Cortex of kidney (tissue), 1 donor: ENCODE results near the gene SNX11.

Experiments used
- DNase-seq: peaks from one replicate; lab custom pipeline; 2025; lab: John Stamatoyannopoulos, UW

The SNX11 gene

DNA sequence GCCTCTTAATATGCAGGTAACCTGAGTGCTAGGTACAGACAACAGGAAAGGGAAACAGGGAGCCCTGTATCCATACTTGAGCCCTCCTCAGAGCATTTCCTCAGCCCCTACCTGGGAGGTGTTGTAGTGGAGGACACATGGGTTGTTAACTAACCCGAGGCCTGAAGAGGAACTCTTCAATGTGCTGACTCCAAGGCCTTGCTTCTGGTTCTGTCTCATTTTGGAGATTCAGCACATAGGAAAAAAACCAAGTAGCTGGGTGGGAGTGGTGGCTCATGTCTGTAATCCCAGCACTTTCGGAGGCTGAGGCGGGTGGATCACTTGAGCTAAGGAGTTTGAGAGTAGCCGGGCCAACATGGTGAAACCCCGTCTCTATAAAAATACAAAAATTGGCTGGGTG, 24.8 kb downstream of the SNX11 start:
- DNase-seq: no peak

DNA sequence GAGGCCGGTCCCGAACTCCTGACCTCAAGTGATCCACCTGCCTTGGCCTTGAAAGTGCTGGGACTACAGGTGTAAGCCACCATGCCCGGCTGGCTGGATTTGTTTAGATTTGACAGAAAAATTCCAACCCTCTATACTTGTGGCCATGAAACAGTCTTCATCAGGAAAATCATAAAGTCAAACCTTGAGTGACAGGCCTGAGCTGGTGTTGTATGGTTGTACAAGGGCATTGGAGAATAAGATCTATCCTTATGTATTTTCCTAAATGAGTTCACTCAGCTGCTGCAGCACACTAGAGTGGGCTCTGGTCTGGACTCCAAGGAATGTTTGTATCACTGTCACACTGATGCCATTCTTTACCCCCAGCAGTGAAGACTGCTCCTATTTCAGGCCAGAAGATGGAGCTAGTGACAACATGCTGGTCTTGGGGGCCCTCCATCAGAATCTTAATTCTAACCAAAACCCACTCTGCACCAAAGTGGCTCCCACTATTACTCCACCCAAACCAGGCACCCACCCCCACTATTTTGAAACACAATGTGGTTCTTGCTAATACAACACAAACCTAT, 27.4 kb downstream of the SNX11 start:
- DNase-seq: no peak

- no peak for DNase-seq
Observed at GRCh38 chr17:48137656-48138055, 30.1 kb downstream of the SNX11 start.

GRCh38 chr17:48139944-48140343, 32.4 kb downstream of the SNX11 start:
- DNase-seq: no peak

GRCh38 chr17:48143629-48144028, 36.1 kb downstream of the SNX11 start:
- DNase-seq: no peak

- no peak for DNase-seq
Observed at GRCh38 chr17:48144231-48144630, 36.7 kb downstream of the SNX11 start.

GRCh38 chr17:48144976-48145798, 37.6 kb downstream of the SNX11 start:
- no peak for DNase-seq

GRCh38 chr17:48148029-48148770, 40.6 kb downstream of the SNX11 start:
- DNase-seq: no peak

DNA sequence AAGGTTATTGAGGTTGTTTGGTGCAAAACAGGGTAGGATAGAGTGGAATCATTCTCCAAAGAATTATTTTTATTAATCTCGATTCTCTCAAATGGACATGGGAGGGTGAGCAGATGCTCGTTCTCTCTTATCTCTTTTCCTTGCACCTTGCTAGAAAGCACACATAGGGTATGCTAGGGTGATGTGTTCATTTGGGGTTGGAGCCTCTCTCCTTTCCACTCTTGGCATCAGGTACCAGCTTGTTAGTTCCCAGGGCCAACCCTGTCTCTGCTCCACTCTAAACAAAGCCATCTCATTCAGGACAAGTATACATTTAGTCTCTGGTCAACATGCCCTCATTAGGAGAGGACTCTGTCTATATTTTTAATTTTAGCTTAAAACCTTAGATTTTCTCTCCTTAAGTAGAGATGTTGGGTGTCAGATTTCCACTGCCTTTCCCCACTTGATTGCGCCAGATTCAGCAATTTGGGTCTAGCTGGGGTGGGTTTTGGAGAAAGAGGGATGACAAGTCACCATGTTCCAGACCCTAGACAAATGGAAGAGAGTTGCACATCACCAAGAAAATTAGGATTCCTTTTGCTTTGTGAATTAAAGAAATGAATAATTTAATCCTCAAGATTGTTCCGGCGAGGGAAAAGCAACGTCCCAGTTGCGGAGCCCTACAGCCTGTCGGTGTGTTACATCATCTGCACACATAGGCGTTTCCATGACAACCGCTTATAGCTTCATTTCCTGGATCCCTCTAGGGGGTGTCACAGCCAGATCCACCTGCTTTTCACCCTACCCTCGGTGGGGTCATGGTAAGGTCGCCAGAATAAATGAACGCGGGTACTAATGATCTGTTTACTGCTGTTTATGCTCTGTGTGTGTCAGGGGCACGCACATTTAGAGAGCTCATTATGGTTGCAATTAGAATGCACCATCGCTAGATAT, 41.6 kb downstream of the SNX11 start:
- DNase-seq: no peak

- no peak for DNase-seq
Observed at GRCh38 chr17:48149787-48150463, 42.4 kb downstream of the SNX11 start.

DNA sequence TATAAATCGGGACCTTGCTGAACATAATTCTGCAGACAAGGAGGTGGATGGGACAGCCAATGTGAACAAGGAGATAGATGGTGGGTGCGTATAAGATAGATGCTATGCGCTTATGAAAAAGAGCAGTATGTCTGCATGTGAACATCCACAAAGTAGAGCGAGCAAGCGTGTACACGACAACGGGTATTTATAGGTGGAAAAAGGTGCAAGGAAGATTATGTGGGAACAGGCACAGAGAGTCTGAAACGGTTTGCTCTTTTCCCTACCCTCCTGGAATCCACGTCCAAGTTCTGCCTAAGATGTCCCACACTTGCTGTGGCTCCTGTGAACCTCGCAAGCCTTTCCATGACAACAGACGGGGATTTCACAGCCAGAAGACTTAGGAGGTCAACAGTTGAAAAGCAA, 43.0 kb downstream of the SNX11 start:
- DNase-seq: no peak

GRCh38 chr17:48151220-48151619, 43.7 kb downstream of the SNX11 start:
- no peak for DNase-seq

- DNase-seq: no peak
Observed at GRCh38 chr17:48152289-48152688, 44.7 kb downstream of the SNX11 start.

GRCh38 chr17:48153691-48154358, 46.3 kb downstream of the SNX11 start:
- DNase-seq: no peak

DNA sequence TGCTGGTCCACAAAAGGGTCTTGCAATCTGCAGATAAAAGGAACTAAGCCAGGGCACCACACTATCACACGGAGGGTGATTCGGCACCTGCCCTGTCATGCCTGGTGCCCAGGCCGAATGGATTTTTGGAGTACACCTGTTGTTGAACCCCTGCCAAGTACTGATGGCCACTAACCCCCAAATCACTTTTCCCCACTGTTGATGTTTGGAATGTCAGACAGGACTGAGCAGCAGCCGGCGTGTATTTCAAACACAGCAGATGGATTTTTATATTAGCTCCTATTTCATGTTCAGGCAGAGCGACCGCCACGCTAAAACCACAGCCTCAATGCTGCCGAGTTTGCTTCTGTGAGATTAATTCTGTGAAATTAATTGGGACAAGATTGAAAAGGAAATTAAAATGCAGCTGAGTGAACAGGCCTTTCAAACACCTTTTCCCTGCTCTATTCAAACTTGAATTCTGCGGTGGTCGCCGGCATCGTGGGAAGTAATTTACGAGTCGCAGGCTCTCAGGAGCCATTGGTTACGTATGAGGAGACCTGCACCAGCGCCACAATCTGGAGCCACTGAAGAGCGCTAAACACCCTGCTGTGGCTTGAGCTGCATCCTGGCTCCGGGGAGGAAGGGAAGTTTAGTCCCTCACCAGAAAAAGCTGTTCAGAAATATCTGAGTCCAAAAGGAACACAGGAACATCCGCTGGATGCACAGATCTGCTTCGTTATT, 48.5 kb downstream of the SNX11 start:
- no peak for DNase-seq

GRCh38 chr17:48159232-48159631, 51.7 kb downstream of the SNX11 start:
- no peak for DNase-seq

- no peak for DNase-seq
Observed at GRCh38 chr17:48160177-48161081, 52.9 kb downstream of the SNX11 start.

- DNase-seq: no peak
Observed at GRCh38 chr17:48161127-48161905, 53.8 kb downstream of the SNX11 start.
